ENCODE measurements around the gene SLC10A7. TPM values are rescaled to one million over a fixed set of nuclear protein-coding genes. Genes with fewer than 3 reads are reported as not detected.

Gene SLC10A7
- total and polyA plus RNA-seq, 3 donors from 2014 or later: 6.4 to 12.4 (median 11.6) TPM

- H3K9me3 ChIP-seq: no peaks in the 10 kb centered on the region
- no peaks in the 10 kb centered on the region for H3K27me3 ChIP-seq
- no peak for TF ChIP-seq POLR2A (IDR thresholded peaks at IDR 0.05)
- TF ChIP-seq, protein P1, sequence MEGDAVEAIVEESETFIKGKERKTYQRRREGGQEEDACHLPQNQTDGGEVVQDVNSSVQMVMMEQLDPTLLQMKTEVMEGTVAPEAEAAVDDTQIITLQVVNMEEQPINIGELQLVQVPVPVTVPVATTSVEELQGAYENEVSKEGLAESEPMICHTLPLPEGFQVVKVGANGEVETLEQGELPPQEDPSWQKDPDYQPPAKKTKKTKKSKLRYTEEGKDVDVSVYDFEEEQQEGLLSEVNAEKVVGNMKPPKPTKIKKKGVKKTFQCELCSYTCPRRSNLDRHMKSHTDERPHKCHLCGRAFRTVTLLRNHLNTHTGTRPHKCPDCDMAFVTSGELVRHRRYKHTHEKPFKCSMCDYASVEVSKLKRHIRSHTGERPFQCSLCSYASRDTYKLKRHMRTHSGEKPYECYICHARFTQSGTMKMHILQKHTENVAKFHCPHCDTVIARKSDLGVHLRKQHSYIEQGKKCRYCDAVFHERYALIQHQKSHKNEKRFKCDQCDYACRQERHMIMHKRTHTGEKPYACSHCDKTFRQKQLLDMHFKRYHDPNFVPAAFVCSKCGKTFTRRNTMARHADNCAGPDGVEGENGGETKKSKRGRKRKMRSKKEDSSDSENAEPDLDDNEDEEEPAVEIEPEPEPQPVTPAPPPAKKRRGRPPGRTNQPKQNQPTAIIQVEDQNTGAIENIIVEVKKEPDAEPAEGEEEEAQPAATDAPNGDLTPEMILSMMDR (IDR thresholded peaks at IDR 0.05): no peak
- WGBS, 2 donors: 80 to 93% methylated on average over 1 of the region's 1 CpG
- H3K36me3 ChIP-seq (ENCODE audit: low read depth, missing control alignments): no peaks in the 10 kb centered on the region
- H3K4me3 ChIP-seq: no peak overlapping the region
- H3K4me1 ChIP-seq: no peaks in the 10 kb centered on the region
- H3K27ac ChIP-seq: no peak overlapping the region
- intact Hi-C loops (cut with DNase I; ENCODE audit: low total_unique reads): no loop called here
- no peak for DNase-seq
These were observed 63.1 kb downstream of the SLC10A7 start for GRCh38 chr4:146458594-146458993.

DNA sequence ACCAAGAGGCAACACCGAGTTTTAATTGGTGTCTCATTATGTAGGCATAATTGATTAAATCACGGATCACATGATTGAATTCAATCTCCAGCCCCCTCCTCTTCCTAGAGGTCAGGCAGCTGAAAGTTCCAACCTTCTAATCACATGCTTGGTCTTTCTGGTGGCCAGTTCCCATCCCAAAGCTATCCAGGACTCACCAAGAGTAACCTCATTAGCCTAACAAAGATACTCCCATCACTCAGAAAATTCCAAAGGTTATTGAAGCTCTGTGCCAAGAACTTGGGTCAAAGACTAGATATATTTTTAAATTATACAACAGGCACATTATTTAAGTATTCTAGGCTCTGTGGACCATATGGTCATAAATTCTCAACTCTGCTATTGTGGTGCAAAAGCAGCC, 65.1 kb downstream of the SLC10A7 start:
- no peak overlapping the region for H3K4me3 ChIP-seq
- no peaks in the 10 kb centered on the region for H3K9me3 ChIP-seq
- no peak for DNase-seq
- WGBS, 2 donors: 79 to 83% methylated on average over 2 of the region's 2 CpGs
- no peaks in the 10 kb centered on the region for H3K36me3 ChIP-seq (ENCODE audit: low read depth, missing control alignments)
- H3K4me1 ChIP-seq: no peaks in the 10 kb centered on the region
- TF ChIP-seq, protein P1 (IDR thresholded peaks at IDR 0.05): no peak
- no peak for TF ChIP-seq POLR2A (IDR thresholded peaks at IDR 0.05)
- H3K27me3 ChIP-seq: no peaks in the 10 kb centered on the region
- H3K27ac ChIP-seq: no peak overlapping the region
- intact Hi-C loops (cut with DNase I; ENCODE audit: low total_unique reads): no loop called here

GRCh38 chr4:146453181-146453807, 68.4 kb downstream of the SLC10A7 start:
- no peak for TF ChIP-seq POLR2A (IDR thresholded peaks at IDR 0.05)
- TF ChIP-seq, protein P1 (IDR thresholded peaks at IDR 0.05): no peak
- no peaks in the 10 kb centered on the region for H3K4me1 ChIP-seq
- no peak for DNase-seq
- H3K27me3 ChIP-seq: no peaks in the 10 kb centered on the region
- no peak overlapping the region for H3K4me3 ChIP-seq
- no peak overlapping the region for H3K27ac ChIP-seq
- no peaks in the 10 kb centered on the region for H3K9me3 ChIP-seq
- H3K36me3 ChIP-seq (ENCODE audit: low read depth, missing control alignments): no peaks in the 10 kb centered on the region
- intact Hi-C loops (cut with DNase I; ENCODE audit: low total_unique reads): no loop called here
- 84 to 85% methylated on average over 5 of the region's 5 CpGs for WGBS, 2 donors

- Histone ChIP-seq H3K9me3 (no peaks in the 10 kb centered on the region), H3K4me1 (no peaks in the 10 kb centered on the region), H3K27ac (no peak overlapping the region), H3K36me3 (ENCODE audit: low read depth, missing control alignments) (no peaks in the 10 kb centered on the region), H3K4me3 (no peak overlapping the region), H3K27me3 (no peaks in the 10 kb centered on the region)
- TF ChIP-seq POLR2A (IDR thresholded peaks at IDR 0.05): no peak
- TF ChIP-seq, protein P1 (IDR thresholded peaks at IDR 0.05): no peak
- no peak for DNase-seq
- intact Hi-C loops (cut with DNase I; ENCODE audit: low total_unique reads): no loop called here
These were observed 71.2 kb downstream of the SLC10A7 start for GRCh38 chr4:146450524-146450923.

- H3K4me1 ChIP-seq: no peaks in the 10 kb centered on the region
- no peak overlapping the region for H3K27ac ChIP-seq
- intact Hi-C loops (cut with DNase I; ENCODE audit: low total_unique reads): no loop called here
- H3K4me3 ChIP-seq: no peak overlapping the region
- H3K27me3 ChIP-seq: no peaks in the 10 kb centered on the region
- no peak for DNase-seq
- no peaks in the 10 kb centered on the region for H3K9me3 ChIP-seq
- TF ChIP-seq POLR2A (IDR thresholded peaks at IDR 0.05): no peak
- TF ChIP-seq, protein P1 (IDR thresholded peaks at IDR 0.05): no peak
- WGBS, 2 donors: 96 to 97% methylated on average over 4 of the region's 4 CpGs
- no peaks in the 10 kb centered on the region for H3K36me3 ChIP-seq (ENCODE audit: low read depth, missing control alignments)
These were observed 75.2 kb downstream of the SLC10A7 start for GRCh38 chr4:146446555-146446954.
